HepG2 (cell line): ENCODE data around the gene CGB8. TPM values are rescaled to one million over a fixed set of nuclear protein-coding genes. Genes with fewer than 3 reads are reported as not detected.

Experiments
- ATRX ChIP-seq: sonication (generic); formaldehyde crosslinking; IDR thresholded peaks from 2 replicates; pipeline ENCODE4 v1.4.0; 2020; ENCODE audit warnings: missing genetic modification reagents, borderline replicate concordance
- BORCS8-MEF2B ChIP-seq: sonication (generic); formaldehyde crosslinking; IDR thresholded peaks from 2 replicates; pipeline ENCODE4 v1.8.0; 2022; ENCODE audit warnings: mild to moderate bottlenecking, missing genetic modification reagents
- DNMT3B ChIP-seq: conservative IDR thresholded peaks from 2 replicates; pipeline ENCODE4 v1.6.1; 2016; ENCODE audit warnings: missing biosample characterization, control low read depth
- DR1 ChIP-seq: sonication (generic); formaldehyde crosslinking; IDR thresholded peaks from 2 replicates; pipeline ENCODE4 v1.8.0; 2021; ENCODE audit warnings: mild to moderate bottlenecking, missing genetic modification reagents, inconsistent platforms
- GABPA ChIP-seq, 2 experiments: IDR thresholded peaks; 2 replicates each; pipeline ENCODE4 v1.6.1; 2011 to 2016; ENCODE audit warnings: low read depth in 2 of 2, low read length in 1 of 2, missing biosample characterization in 1 of 2, missing genetic modification characterization in 1 of 2
- GLMP ChIP-seq: sonication (generic); formaldehyde crosslinking; IDR thresholded peaks from 2 replicates; pipeline ENCODE4 v1.9.0; 2021; ENCODE audit warnings: missing genetic modification reagents, mild to moderate bottlenecking, borderline replicate concordance
- IRF2 ChIP-seq: IDR thresholded peaks from 2 replicates; pipeline ENCODE4 v1.6.1; 2018; ENCODE audit warnings: missing genetic modification reagents, missing compliant biosample characterization
- MATR3 ChIP-seq: sonication (generic); formaldehyde crosslinking; IDR thresholded peaks from 2 replicates; pipeline ENCODE4 v1.4.0; 2020; ENCODE audit warnings: missing genetic modification reagents
- NFYC ChIP-seq: IDR thresholded peaks from 2 replicates; pipeline ENCODE4 v1.6.1; 2016; ENCODE audit warnings: missing genetic modification reagents, missing compliant biosample characterization
- TRIM22 ChIP-seq: fragments of 450-650 bp; IDR thresholded peaks from 2 replicates; pipeline ENCODE4 v1.6.1; 2017
- ZBTB39 ChIP-seq: sonication (generic); formaldehyde crosslinking; IDR thresholded peaks from 2 replicates; pipeline ENCODE4 v1.5.0; 2020; ENCODE audit warnings: missing genetic modification reagents
- ZNF275 ChIP-seq: sonication (generic); formaldehyde crosslinking; IDR thresholded peaks from 2 replicates; pipeline ENCODE4 v1.8.0; 2022; ENCODE audit warnings: missing genetic modification reagents, mild to moderate bottlenecking, inconsistent platforms, borderline replicate concordance
- ZNF331 ChIP-seq: sonication (generic); formaldehyde crosslinking; IDR thresholded peaks from 2 replicates; pipeline ENCODE4 v1.4.0; 2020; ENCODE audit warnings: missing genetic modification reagents
- ZNF33A ChIP-seq: sonication (generic); formaldehyde crosslinking; IDR thresholded peaks from 2 replicates; pipeline ENCODE4 v1.5.1; 2020; ENCODE audit warnings: missing genetic modification reagents, mild to moderate bottlenecking, moderate library complexity, borderline replicate concordance
- ZNF576 ChIP-seq: sonication (generic); formaldehyde crosslinking; IDR thresholded peaks from 2 replicates; pipeline ENCODE4 v1.4.0; 2020; ENCODE audit warnings: mild to moderate bottlenecking, missing genetic modification reagents
- ZNF577 ChIP-seq: sonication (generic); formaldehyde crosslinking; IDR thresholded peaks from 2 replicates; pipeline ENCODE4 v1.4.0; 2020; ENCODE audit warnings: mild to moderate bottlenecking, low read depth, missing genetic modification reagents, borderline replicate concordance
- ZNF788 ChIP-seq: sonication (generic); formaldehyde crosslinking; IDR thresholded peaks from 2 replicates; pipeline ENCODE4 v1.5.0; 2020; ENCODE audit warnings: mild to moderate bottlenecking, missing genetic modification reagents, borderline replicate concordance
- ZNF816 ChIP-seq: sonication (generic); formaldehyde crosslinking; IDR thresholded peaks from 2 replicates; pipeline ENCODE4 v1.8.0; 2022; ENCODE audit warnings: missing genetic modification reagents, mild to moderate bottlenecking, borderline replicate concordance
- ZUFSP ChIP-seq: sonication (generic); formaldehyde crosslinking; IDR thresholded peaks from 2 replicates; pipeline ENCODE4 v1.9.0; 2021; ENCODE audit warnings: missing genetic modification reagents, mild to moderate bottlenecking, borderline replicate concordance
- polyA plus RNA-seq, 8 experiments: library from polyadenylated mRNA; depleted of rRNA in 3 of 8; stranded (reverse) in 7 of 8; unstranded in 1 of 8; fragments of >200 nt; fragmentation: Illumina TruSeq in 4 of 8; extraction: Trizol in 4 of 8; gene quantifications; 2 replicates each; pipeline versions ENCODE4 v1.2.1 to v1.2.3, GENCODE V29; 2011 to 2016; ENCODE audit warnings: low read depth in 4 of 8, missing spikeins in 1 of 8, mixed read lengths in 1 of 8; ENCODE audit not compliant: insufficient read depth in 1 of 8
- total RNA-seq, 5 experiments: library from RNA; depleted of rRNA; stranded (reverse); fragments of >200 nt; fragmentation: Illumina TruSeq; extraction: Trizol; gene quantifications; 2 replicates each; pipeline ENCODE4 v1.2.3, GENCODE V29; 2016; ENCODE audit warnings: low read depth in 1 of 5

CGB8 gene
- total and polyA plus RNA-seq, 2 of the 13 experiments (the other 11 are each of a cell fraction or from before 2014, with no cell fraction given): not detected

GRCh38 chr19:49017666-49018351 is 31.1 kb downstream of the CGB8 start (continued):
- TF ChIP-seq ZBTB39 (CRISPR knock-in tag) (no peak), BORCS8-MEF2B (CRISPR knock-in tag) (peak; percentile 47), DR1 (no peak), ZNF576 (CRISPR knock-in tag) (no peak), ZNF275 (CRISPR knock-in tag) (no peak), ATRX (CRISPR knock-in tag) (no peak), ZNF577 (CRISPR knock-in tag) (no peak), ZNF816 (no peak), ZUFSP (no peak), GABPA (IDR thresholded peaks at IDR 0.05; ENCODE audit: low read depth, low read length) (no peak), GABPA (CRISPR knock-in tag; IDR thresholded peaks at IDR 0.05; ENCODE audit: low read depth) (no peak), MATR3 (no peak), ZNF788 (no peak), TRIM22 (no peak), ZNF33A (CRISPR knock-in tag) (no peak), DNMT3B (no peak), ZNF331 (CRISPR knock-in tag) (no peak), GLMP (CRISPR knock-in tag) (no peak), NFYC (CRISPR knock-in tag) (no peak), IRF2 (CRISPR knock-in tag) (no peak)
